DOHH2 (cell line): ENCODE data around the gene CDV3.
"Not testable (repeated sequence)": the region's sequence is repeated elsewhere in the genome, so short reads cannot be mapped to it uniquely, and the experiment has no call there.

Experiments used
- H3F3A ChIP-seq: fragments of 200-600 bp; sonication (generic), shearing (Covaris generic); 2 replicates; pipeline ENCODE4 v1.6.0; 2016; ENCODE audit warnings: antibody characterized with exemption, mild to moderate bottlenecking; ENCODE audit not compliant: control insufficient read depth, insufficient read depth
- H3K27ac ChIP-seq: fragments of 200-600 bp; sonication (generic); 2 replicates; pipeline ENCODE4 v1.5.1; 2014; ENCODE audit warnings: low read depth, mild to moderate bottlenecking, low read length, moderate library complexity
- H3K27me3 ChIP-seq: fragments of 200-600 bp; sonication (generic); 2 replicates; pipeline ENCODE4 v1.6.1; 2014; ENCODE audit warnings: mild to moderate bottlenecking, low read length, mixed read lengths; ENCODE audit not compliant: control insufficient read depth
- H3K36me3 ChIP-seq: fragments of 200-600 bp; sonication (generic); 2 replicates; pipeline ENCODE4 v1.6.1; 2014; ENCODE audit warnings: mild to moderate bottlenecking, low read length, moderate library complexity, mixed read lengths; ENCODE audit not compliant: control insufficient read depth
- H3K4me1 ChIP-seq: fragments of 200-600 bp; sonication (generic); 2 replicates; pipeline ENCODE4 v1.6.1; 2014; ENCODE audit warnings: mild to moderate bottlenecking, low read length, mixed read lengths; ENCODE audit not compliant: control insufficient read depth
- H3K4me2 ChIP-seq: fragments of 200-600 bp; sonication (generic); 2 replicates; pipeline ENCODE4 v1.6.0; 2014; ENCODE audit warnings: mild to moderate bottlenecking, low read length, moderate library complexity
- H3K4me3 ChIP-seq: fragments of 200-600 bp; sonication (generic); 2 replicates; pipeline ENCODE4 v1.5.1; 2014; ENCODE audit warnings: mild to moderate bottlenecking, low read length, mixed read lengths
- H3K79me2 ChIP-seq: fragments of 200-600 bp; sonication (generic); 2 replicates; pipeline ENCODE4 v1.6.1; 2014; ENCODE audit warnings: mild to moderate bottlenecking, low read length, mixed read lengths; ENCODE audit not compliant: control insufficient read depth
- H3K9me2 ChIP-seq: fragments of 200-600 bp; sonication (generic); replicated peaks from 2 replicates; pipeline ENCODE4 v1.6.1; 2014; ENCODE audit warnings: mild to moderate bottlenecking, low read length, mixed read lengths; ENCODE audit not compliant: control insufficient read depth
- H3K9me3 ChIP-seq: fragments of 200-600 bp; sonication (generic); 2 replicates; pipeline ENCODE4 v1.6.1; 2014; ENCODE audit warnings: antibody characterized with exemption, low read length, mixed read lengths; ENCODE audit not compliant: control insufficient read depth, insufficient read depth
- H4K20me1 ChIP-seq: fragments of 200-600 bp; sonication (generic); 2 replicates; pipeline ENCODE4 v1.6.0; 2014; ENCODE audit warnings: low read depth, mild to moderate bottlenecking, antibody characterized with exemption, low read length, moderate library complexity; ENCODE audit not compliant: control insufficient read depth, insufficient read depth
- CTCF ChIP-seq: fragments of 200-600 bp; sonication (generic); IDR thresholded peaks from one replicate; pipeline ENCODE4 v1.5.1; 2014; ENCODE audit warnings: antibody characterized with exemption, mild to moderate bottlenecking, low read depth, low read length; ENCODE audit not compliant: poor library complexity, severe bottlenecking
- EZH2phosphoT487 ChIP-seq: fragments of 200-600 bp; sonication (generic); IDR thresholded peaks from 2 replicates; pipeline ENCODE4 v1.6.1; 2017; ENCODE audit warnings: borderline replicate concordance, mild to moderate bottlenecking, antibody characterized with exemption, low read length, moderate library complexity, mixed read lengths

CDV3 gene

DNA sequence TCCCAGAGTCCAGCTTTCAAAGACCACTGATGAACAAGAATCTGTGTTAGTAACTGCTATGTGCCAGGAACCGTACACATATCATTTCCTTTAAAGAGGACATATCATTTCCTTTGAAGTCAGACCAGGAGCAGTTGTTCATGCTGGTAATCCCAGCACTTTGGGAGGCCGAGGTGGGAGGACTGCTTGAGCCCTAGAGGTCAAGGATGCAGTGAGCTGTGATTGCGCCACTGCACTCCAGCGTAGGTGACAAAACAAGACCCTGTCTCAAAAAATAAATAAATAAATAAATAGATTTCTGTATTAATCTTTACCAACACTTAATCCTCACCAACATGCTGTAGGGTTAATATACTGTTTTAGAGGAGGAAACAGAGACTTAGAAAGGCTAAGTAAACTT, 23.9 kb upstream of the CDV3 start:
- H3K27ac ChIP-seq, result peak overlapping the region; percentile 48

DNA sequence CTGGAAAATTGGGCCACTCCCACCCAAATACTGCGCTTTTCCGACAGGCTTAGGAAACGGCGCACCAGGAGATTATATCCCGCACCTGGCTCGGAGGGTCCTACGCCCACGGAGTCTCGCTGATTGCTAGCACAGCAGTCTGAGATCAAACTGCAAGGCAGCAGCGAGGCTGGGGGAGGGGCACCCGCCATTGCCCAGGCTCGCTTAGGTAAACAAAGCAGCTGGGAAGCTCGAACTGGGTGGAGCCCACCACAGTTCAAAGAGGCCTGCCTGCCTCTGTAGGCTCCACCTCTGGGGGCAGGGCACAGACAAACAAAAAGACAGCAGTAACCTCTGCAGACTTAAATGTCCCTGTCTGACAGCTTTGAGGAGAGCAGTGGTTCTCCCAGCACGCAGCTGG, 21.9 kb upstream of the CDV3 start:
- not testable (repeated sequence) for H3K9me2 ChIP-seq, H3K36me3 ChIP-seq, H3K79me2 ChIP-seq, H3K27me3 ChIP-seq, H4K20me1 ChIP-seq, H3K27ac ChIP-seq, H3K4me3 ChIP-seq, H3K9me3 ChIP-seq
- Histone ChIP-seq H3K4me2 (peak overlapping the region; percentile 31; the same call in 1 of the 2 replicates), H3K4me1 (peaks cover 47% of the 10 kb centered on the region), H3F3A (peaks cover 10% of the 10 kb centered on the region)

More for the DNA sequence above, 23.9 kb upstream of the CDV3 start:
- no peaks in the 10 kb centered on the region for H3K36me3 ChIP-seq
- H3K79me2 ChIP-seq, result no peaks in the 10 kb centered on the region
- H3K4me2 ChIP-seq, result peak overlapping the region; percentile 60
- no peaks in the 10 kb centered on the region for H3K9me2 ChIP-seq
- TF ChIP-seq CTCF (no peak), EZH2phosphoT487 (no peak)
- H3K4me1 ChIP-seq, result peaks cover 47% of the 10 kb centered on the region
- H3K4me3 ChIP-seq, result peak overlapping the region; percentile 37; the same call in 1 of the 2 replicates
- peaks cover 10% of the 10 kb centered on the region for H3F3A ChIP-seq
- no peaks in the 10 kb centered on the region for H3K27me3 ChIP-seq
- no peaks in the 10 kb centered on the region for H3K9me3 ChIP-seq
- no peaks in the 10 kb centered on the region for H4K20me1 ChIP-seq

- TF ChIP-seq CTCF (no peak), EZH2phosphoT487 (no peak)
- H4K20me1 ChIP-seq, result no peaks in the 10 kb centered on the region
- peaks cover 3% of the 10 kb centered on the region; the same call in 1 of the 2 replicates for H3F3A ChIP-seq
- H3K36me3 ChIP-seq, result no peaks in the 10 kb centered on the region
- H3K9me2 ChIP-seq, result no peaks in the 10 kb centered on the region
- peaks cover 26% of the 10 kb centered on the region for H3K4me1 ChIP-seq
- H3K27me3 ChIP-seq, result no peaks in the 10 kb centered on the region
- peak overlapping the region; percentile 35; the same call in 1 of the 2 replicates for H3K4me2 ChIP-seq
- no peak overlapping the region for H3K27ac ChIP-seq
- H3K4me3 ChIP-seq, result no peak overlapping the region
- no peaks in the 10 kb centered on the region for H3K9me3 ChIP-seq
- H3K79me2 ChIP-seq, result no peaks in the 10 kb centered on the region
Observed at GRCh38 chr3:133561679-133562078, 11.8 kb upstream of the CDV3 start.

DNA sequence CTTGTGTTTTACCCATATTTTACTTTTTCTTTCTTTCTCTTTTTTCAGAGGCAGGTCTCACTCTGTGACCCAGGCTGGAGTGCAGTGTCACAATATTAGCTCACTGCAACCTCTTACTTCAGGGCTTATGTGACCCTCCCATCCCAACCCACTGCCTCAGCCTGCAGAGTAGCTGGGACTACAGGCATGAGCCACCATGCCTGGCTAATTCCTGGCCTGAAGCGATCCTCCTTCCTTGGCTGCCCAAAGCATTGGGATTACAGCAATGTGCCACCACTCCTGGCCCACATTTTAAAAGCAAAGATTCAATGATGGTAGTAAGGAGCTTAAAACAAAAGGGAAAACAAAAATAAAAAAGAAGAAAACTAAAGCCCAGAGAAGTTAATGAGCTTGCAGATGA, 11.1 kb upstream of the CDV3 start:
- Histone ChIP-seq H4K20me1 (no peaks in the 10 kb centered on the region), H3K4me1 (peaks cover 33% of the 10 kb centered on the region), H3K4me3 (no peak overlapping the region), H3K4me2 (no peak overlapping the region), H3K27me3 (no peaks in the 10 kb centered on the region), H3K9me3 (no peaks in the 10 kb centered on the region), H3F3A (peaks cover 3% of the 10 kb centered on the region; the same call in 1 of the 2 replicates), H3K9me2 (no peaks in the 10 kb centered on the region), H3K36me3 (no peaks in the 10 kb centered on the region), H3K27ac (no peak overlapping the region), H3K79me2 (no peaks in the 10 kb centered on the region)
- TF ChIP-seq EZH2phosphoT487 (no peak), CTCF (no peak)
